GM18502 (cell line): Measurements from ENCODE around the gene NBEA.
"Not testable (repeated sequence)": the region's sequence is repeated elsewhere in the genome, so short reads cannot be mapped to it uniquely, and the experiment has no call there.

Experiments used
- ATAC-seq: cut with Tn5 transposase; IDR thresholded peaks from one replicate; pipeline ENCODE4 v1.9.1; 2021; ENCODE audit warnings: mild to moderate bottlenecking; ENCODE audit not compliant: unreplicated experiment, poor library complexity

NBEA gene

GRCh38 chr13:34941835-34942731 lies at the start of gene NBEA:
Gene NBEA, plus strand, starts transcription at chr13:34942270. Its CDS starts 551 bp downstream, at chr13:34942821.
- peak; percentile 75 for ATAC-seq

DNA sequence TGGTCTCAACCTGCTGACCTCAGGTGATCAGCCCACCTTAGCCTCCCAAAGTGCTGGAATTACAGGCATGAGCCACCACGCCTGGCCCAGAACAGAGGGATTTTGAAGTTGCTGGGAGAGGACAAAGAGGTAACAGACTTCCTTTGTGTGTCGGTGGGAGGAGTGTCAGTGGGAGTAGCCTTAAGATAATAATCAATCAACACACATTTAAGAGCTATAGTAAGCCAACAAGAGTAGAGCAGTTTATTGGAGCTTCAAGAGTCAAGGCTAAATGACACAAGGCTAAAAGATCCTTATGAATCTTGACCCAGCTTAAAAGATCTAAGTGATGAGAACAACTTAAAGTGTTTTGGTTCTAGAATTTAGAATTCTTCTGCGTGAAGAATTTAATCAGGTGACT lies 47.3 kb upstream of the NBEA start:
- ATAC-seq, result no peak

DNA sequence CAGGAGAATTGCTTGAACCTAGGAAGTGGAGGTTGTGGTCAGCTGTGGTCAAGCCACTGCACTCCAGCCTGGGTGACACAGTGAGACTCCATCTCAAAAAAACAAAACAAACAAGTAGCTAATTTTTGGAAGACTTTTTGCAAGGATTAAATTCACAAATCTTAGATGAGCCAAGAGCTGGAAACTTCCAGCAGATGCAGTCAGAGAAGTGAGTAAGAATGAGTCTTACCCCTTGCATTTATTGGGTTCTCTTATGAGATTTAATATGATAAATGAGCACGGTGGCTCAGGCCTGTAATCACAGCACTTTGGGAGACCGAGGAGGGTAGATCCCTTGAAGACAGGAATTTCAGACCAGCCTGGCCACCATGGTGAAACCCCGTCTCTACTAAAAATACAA lies 44.9 kb upstream of the NBEA start:
- no peak for ATAC-seq

- no peak for ATAC-seq
These were observed 42.2 kb upstream of the NBEA start for GRCh38 chr13:34899888-34900287.

- no peak for ATAC-seq
These were observed 41.8 kb upstream of the NBEA start for GRCh38 chr13:34900288-34900739.

DNA sequence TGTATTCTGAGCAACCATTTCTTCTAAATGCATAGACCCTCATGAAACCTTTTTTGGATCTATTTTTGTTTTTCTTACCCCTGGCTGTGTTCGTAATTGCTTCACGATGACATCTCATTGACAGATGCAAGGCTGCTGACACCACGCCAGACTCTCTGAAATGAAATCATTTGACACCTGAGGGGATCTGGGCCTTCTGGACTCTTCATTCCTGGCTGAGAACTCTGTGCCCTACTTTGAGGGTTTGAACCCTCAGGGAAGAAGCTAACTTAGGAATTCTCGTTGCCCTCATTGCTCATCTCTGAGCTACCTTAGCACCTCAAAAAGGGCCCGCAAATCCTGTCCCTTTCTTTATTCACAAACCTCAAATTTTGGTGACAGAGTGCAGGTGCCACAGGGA lies 40.5 kb upstream of the NBEA start:
- ATAC-seq, result no peak

DNA sequence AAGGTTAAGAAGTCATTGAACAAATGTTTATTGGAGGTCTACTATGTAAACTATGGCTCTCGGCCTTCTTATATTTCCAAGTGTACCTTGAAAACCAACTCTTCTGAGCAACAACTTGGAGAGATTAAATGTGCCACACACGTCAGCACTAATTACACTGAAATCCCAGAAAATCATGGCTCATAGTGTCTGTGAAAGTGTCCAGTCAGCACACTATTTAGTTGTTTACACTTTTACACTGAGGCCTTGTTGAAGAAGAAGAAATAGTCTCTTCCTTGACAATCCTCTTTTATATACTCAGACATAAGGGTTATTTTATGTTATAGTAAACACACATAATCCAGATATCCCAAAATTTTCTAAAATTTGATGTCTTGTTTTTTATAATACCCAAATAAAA lies 30.9 kb upstream of the NBEA start:
- ATAC-seq, result no peak

- no peak for ATAC-seq
These were observed 29.0 kb upstream of the NBEA start for GRCh38 chr13:34913040-34913439.

DNA sequence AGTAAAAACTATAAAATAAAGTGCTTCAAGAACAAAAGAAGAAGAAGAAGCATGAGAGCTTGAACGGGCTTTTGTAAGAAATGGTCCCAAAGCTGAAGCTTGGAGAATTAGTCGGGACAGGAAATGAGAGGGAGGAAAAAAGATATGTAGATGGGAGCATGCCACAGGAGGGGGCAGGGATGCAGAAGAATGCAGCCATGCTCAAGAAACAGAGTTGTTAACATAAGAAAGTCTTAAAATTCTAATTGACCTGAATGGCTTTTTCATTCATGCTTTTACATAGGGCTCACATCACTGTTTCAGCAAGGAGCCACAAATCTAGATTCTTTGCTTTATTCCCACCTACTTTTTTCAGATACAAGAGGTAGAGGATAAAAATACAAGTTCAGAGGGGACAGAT lies 27.7 kb upstream of the NBEA start:
- ATAC-seq, result no peak

DNA sequence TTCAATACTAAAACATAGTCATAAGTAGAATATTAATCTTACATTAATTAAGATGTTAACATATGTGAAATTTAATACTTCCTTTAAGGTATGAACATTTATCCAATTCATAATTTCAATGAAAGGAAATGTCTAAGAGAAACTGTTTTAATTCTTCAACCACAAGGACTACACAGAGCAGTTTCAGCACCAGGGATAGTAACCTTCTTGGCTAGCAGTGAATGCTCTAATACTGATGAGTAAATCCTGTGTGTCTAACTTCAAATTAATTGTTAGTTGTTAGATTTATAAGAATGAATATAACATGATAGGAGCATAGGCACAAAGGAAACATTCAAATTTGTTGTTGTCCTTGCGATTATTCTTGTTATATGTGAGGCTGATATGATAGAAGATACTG lies 15.6 kb upstream of the NBEA start:
- ATAC-seq, result no peak

- ATAC-seq, result not testable (repeated sequence)
These were observed 13.4 kb upstream of the NBEA start for GRCh38 chr13:34928676-34929075.

DNA sequence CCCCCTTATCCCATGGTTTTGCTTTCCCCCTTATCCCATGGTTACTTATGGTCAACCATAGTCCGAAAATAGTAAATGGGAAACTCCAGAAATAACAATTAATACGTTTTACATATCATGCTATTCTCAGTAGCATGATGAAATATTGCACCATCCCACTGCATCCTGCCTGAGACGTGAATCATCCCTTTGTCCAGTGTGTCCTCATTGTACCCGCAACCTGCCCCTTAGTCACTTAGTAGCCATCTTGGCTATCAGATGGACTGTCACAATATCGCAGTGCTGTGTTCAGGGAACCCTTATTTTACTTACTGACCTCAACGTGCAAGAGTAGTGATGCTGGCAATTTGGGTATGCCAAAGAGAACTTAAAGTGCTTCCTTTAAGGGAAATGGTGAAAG lies 10.5 kb upstream of the NBEA start:
- no peak for ATAC-seq

- no peak for ATAC-seq
These were observed 8.7 kb upstream of the NBEA start for GRCh38 chr13:34933349-34933748.

GRCh38 chr13:34933786-34934185 lies 8.3 kb upstream of the NBEA start:
- ATAC-seq, result no peak

- ATAC-seq, result no peak
These were observed 6.2 kb upstream of the NBEA start for GRCh38 chr13:34935841-34936240.

DNA sequence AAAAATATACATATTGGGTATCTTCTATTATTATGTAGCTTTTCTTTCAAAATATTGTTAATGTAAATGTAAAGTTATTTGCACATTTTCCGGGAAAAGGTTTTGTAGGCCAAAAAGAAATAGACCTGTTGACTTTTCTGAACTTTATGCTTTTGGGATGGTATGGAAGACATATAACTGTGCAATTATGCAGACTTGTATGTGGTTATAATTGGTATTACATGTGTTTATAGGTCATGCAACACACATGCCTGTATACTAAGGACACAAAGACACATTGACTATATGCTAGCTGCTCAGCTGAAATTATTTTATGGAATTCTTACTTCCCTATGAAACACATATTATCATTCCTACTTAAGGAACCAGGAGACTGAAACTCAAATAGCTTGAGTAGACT lies 2.3 kb upstream of the NBEA start:
- no peak for ATAC-seq

DNA sequence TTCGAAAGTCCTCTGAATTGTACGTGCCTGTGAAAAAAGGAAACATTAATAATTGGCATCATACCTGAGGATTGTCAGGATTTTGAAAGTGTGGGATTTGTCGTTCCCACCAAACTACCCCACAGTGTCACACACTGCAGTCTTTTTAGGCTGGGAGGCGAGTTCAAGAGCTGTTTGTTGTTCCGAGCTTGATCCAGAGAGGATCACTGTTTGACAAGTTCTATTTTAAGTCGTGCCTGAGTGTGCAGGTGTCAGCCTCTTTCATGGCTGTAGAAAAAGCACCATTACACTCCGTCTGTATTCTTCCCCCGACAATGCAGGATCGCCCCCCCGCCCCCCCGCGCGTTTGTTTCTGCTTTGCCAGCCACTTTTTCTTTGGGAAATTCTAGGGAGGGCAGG lies 635 bp upstream of the NBEA start:
- no peak for ATAC-seq

DNA sequence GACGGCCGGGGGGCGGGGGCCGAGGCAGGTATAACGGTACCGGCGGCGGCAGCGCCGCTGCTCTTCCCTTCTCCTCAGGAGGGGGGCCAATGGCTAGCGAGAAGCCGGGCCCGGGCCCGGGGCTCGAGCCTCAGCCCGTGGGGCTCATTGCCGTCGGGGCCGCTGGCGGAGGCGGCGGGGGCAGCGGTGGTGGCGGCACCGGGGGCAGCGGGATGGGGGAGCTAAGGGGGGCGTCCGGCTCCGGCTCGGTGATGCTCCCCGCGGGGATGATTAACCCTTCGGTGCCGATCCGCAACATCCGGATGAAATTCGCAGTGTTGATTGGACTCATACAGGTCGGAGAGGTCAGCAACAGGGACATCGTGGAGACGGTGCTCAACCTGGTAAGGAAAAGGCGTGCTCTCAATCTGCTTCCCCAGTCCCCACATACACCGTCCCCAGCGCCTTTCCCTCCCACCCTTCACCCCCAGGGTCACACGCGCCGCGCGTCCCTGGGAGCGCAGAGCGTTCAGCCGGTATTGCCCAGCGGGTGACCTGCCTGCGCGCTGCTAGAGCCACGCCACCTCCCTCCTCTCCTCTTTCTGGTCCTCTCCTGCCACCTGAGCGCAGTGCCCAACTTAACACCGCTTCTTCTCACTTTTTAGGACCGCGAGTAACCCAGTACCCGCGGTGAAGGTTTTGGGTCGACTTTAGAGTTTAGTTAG lies 814 bp downstream of the NBEA start:
- peak; percentile 13 for ATAC-seq

DNA sequence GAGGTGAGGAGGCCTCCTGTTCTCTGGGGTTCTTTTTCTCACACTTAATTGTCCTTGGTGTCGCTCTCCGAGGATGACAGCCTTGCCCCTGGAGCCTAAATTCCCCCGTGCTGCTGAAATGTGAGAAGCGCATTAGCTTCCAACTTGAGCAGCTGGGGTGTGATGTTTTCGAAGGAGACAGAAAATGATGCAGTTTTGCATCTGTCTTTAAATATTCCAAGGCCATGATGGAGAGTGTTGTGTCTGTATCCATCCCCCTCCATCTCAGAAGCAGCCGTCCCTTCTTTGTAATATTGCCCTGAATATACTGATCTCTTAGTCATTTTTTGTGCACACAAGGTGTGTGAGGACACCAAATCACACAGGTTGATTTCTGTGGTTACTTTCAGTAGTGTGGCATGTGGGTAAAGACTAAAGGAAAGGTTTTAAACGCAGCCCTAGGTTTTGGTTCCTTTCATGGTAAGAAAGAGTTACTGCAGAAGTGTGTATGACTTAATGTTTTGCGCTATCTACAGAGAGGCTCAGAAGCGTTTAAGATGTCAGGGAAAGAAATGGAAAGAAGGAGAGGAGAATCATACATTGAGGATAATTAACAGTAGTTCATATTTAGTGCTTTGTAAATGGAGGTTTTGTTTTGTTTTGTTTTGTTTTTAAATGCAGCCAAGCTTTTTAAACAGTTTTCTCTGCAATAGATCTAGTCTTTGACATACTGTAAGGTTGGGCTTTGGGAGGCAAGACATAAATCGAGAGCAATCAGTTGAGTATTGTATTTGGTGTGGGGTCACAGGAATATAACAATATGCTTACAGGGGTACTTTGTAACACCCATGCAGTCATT lies 1.6 kb downstream of the NBEA start:
- ATAC-seq, result no peak

- ATAC-seq, result no peak
These were observed 2.2 kb downstream of the NBEA start for GRCh38 chr13:34944274-34944634.

GRCh38 chr13:34944751-34945150 lies 2.7 kb downstream of the NBEA start:
- ATAC-seq, result no peak
